ENCODE data around the gene P2RY14.

P2RY14 gene

GRCh38 chr3:151165226-151165625 lies 113.1 kb downstream of the P2RY14 start:
- H3K4me3 ChIP-seq (ENCODE audit: low read length) = no peak overlapping the region
- no peak for TF ChIP-seq CTCF (IDR thresholded peaks at IDR 0.05; ENCODE audit: insufficient read depth, low read depth, low read length, missing control alignments)
- DNase-seq (ENCODE audit: low read depth) = no peak
